OCI-LY1 (cell line): ENCODE data around the gene MPG.
"Not testable (repeated sequence)": the region's sequence is repeated elsewhere in the genome, so short reads cannot be mapped to it uniquely, and the experiment has no call there.

Experiments
- H2AFZ ChIP-seq: fragments of 200-600 bp; sonication (generic), shearing (Covaris generic); 2 replicates; pipeline ENCODE4 v1.6.0; 2014; ENCODE audit warnings: antibody characterized with exemption, mild to moderate bottlenecking, low read length
- H3F3A ChIP-seq: fragments of 200-600 bp; sonication (generic), shearing (Covaris generic); 2 replicates; pipeline ENCODE4 v1.6.0; 2014; ENCODE audit warnings: mild to moderate bottlenecking, antibody characterized with exemption, low read length, moderate library complexity; ENCODE audit not compliant: insufficient read depth
- H3K27ac ChIP-seq: fragments of 200-600 bp; sonication (generic); 2 replicates; pipeline ENCODE4 v1.5.1; 2014; ENCODE audit warnings: low read length, mixed run types, mild to moderate bottlenecking, low read depth; ENCODE audit not compliant: poor library complexity, severe bottlenecking
- H3K27me3 ChIP-seq: fragments of 200-600 bp; sonication (generic); 2 replicates; pipeline ENCODE4 v1.6.0; 2014; ENCODE audit warnings: antibody characterized with exemption, mild to moderate bottlenecking, low read length, moderate library complexity; ENCODE audit not compliant: insufficient read depth
- H3K36me3 ChIP-seq: fragments of 200-600 bp; sonication (generic); 2 replicates; pipeline ENCODE4 v1.6.1; 2014; ENCODE audit warnings: mild to moderate bottlenecking, antibody characterized with exemption, low read length, moderate library complexity, mixed read lengths; ENCODE audit not compliant: insufficient read depth
- H3K4me1 ChIP-seq: fragments of 200-600 bp; sonication (generic); 2 replicates; pipeline ENCODE4 v1.5.1; 2014; ENCODE audit warnings: mild to moderate bottlenecking, low read length, moderate library complexity; ENCODE audit not compliant: insufficient read depth, severe bottlenecking
- H3K4me2 ChIP-seq: fragments of 200-600 bp; sonication (generic), shearing (Covaris generic); 2 replicates; pipeline ENCODE4 v1.6.1; 2014; ENCODE audit warnings: low read length
- H3K4me3 ChIP-seq: fragments of 200-600 bp; sonication (generic); 2 replicates; pipeline ENCODE4 v1.5.1; 2014; ENCODE audit warnings: low read length, low read depth, mild to moderate bottlenecking, mixed read lengths; ENCODE audit not compliant: poor library complexity, severe bottlenecking
- H3K79me2 ChIP-seq: fragments of 200-600 bp; shearing (Covaris generic); 2 replicates; pipeline ENCODE4 v1.6.1; 2016; ENCODE audit warnings: mixed run types, low read length, mixed read lengths; ENCODE audit not compliant: insufficient read depth
- H3K9ac ChIP-seq: fragments of 200-600 bp; sonication (generic), shearing (Covaris generic); 2 replicates; pipeline ENCODE4 v1.6.1; 2014; ENCODE audit warnings: mild to moderate bottlenecking, low read length, mixed read lengths
- H3K9me2 ChIP-seq: fragments of 200-600 bp; sonication (generic), shearing (Covaris generic); 2 replicates; pipeline ENCODE4 v1.6.1; 2014; ENCODE audit warnings: low read depth, mild to moderate bottlenecking, low read length, mixed read lengths
- H3K9me3 ChIP-seq: fragments of 200-600 bp; shearing (Covaris generic); 2 replicates; pipeline ENCODE4 v1.6.1; 2014; ENCODE audit warnings: low read length, mixed read lengths
- H4K20me1 ChIP-seq: fragments of 200-600 bp; sonication (generic), shearing (Covaris generic); 2 replicates; pipeline ENCODE4 v1.6.0; 2016; ENCODE audit warnings: mild to moderate bottlenecking, low read length; ENCODE audit not compliant: insufficient read depth
- CTCF ChIP-seq: fragments of 200-600 bp; sonication (generic), shearing (Covaris generic); IDR thresholded peaks from 2 replicates; pipeline ENCODE4 v1.5.1; 2017; ENCODE audit warnings: mild to moderate bottlenecking, antibody characterized with exemption, low read length, moderate library complexity, mixed read lengths
- EZH2 ChIP-seq: fragments of 200-600 bp; sonication (generic), shearing (Covaris generic); IDR thresholded peaks from 2 replicates; pipeline ENCODE4 v1.8.0; 2017; ENCODE audit warnings: borderline replicate concordance, mixed run types, mild to moderate bottlenecking, antibody characterized with exemption, low read length, moderate library complexity, mixed read lengths

MPG gene

GRCh38 chr16:120756-121155 lies 42.7 kb downstream of the MPG start:
- Histone ChIP-seq H3K27ac (no peak overlapping the region), H4K20me1 (no peaks in the 10 kb centered on the region)

GRCh38 chr16:122361-122760 lies 44.3 kb downstream of the MPG start:
- no peaks in the 10 kb centered on the region for H3F3A ChIP-seq
- no peaks in the 10 kb centered on the region for H3K79me2 ChIP-seq
- TF ChIP-seq EZH2 (no peak), CTCF (no peak)
- H3K27me3 ChIP-seq = no peaks in the 10 kb centered on the region
- no peaks in the 10 kb centered on the region for H4K20me1 ChIP-seq
- no peak overlapping the region for H3K4me3 ChIP-seq
- peaks cover 2% of the 10 kb centered on the region; the same call in 1 of the 2 replicates for H3K36me3 ChIP-seq
- no peak overlapping the region for H3K9ac ChIP-seq
- H3K27ac ChIP-seq = no peak overlapping the region
- H3K9me2 ChIP-seq = no peaks in the 10 kb centered on the region
- peaks cover 4% of the 10 kb centered on the region for H3K4me1 ChIP-seq
- H3K9me3 ChIP-seq = no peaks in the 10 kb centered on the region
- H2AFZ ChIP-seq = no peak overlapping the region
- H3K4me2 ChIP-seq = no peak overlapping the region

More at GRCh38 chr16:120756-121155, 42.7 kb downstream of the MPG start:
- Histone ChIP-seq H3K9me2 (no peaks in the 10 kb centered on the region), H3K27me3 (no peaks in the 10 kb centered on the region), H3K9me3 (no peaks in the 10 kb centered on the region), H3F3A (no peaks in the 10 kb centered on the region), H3K4me3 (no peak overlapping the region), H3K4me2 (no peak overlapping the region), H3K79me2 (no peaks in the 10 kb centered on the region), H3K4me1 (peaks cover 4% of the 10 kb centered on the region), H3K9ac (no peak overlapping the region), H3K36me3 (peaks cover 17% of the 10 kb centered on the region), H2AFZ (no peak overlapping the region)
- TF ChIP-seq CTCF = no peak
- TF ChIP-seq EZH2 = no peak

- not testable (repeated sequence) for H4K20me1 ChIP-seq, H3K27ac ChIP-seq, H3K36me3 ChIP-seq, H3K4me3 ChIP-seq, H3K4me1 ChIP-seq, H3K9me3 ChIP-seq, H3K4me2 ChIP-seq, H3K27me3 ChIP-seq, H2AFZ ChIP-seq, H3K9me2 ChIP-seq, H3K79me2 ChIP-seq, H3K9ac ChIP-seq, H3F3A ChIP-seq
These were observed 45.7 kb downstream of the MPG start for GRCh38 chr16:123558-124350.

GRCh38 chr16:125011-125410 lies 47.0 kb downstream of the MPG start:
- H3K9me2 ChIP-seq = no peaks in the 10 kb centered on the region
- H3F3A ChIP-seq = no peaks in the 10 kb centered on the region
- H2AFZ ChIP-seq = no peak overlapping the region
- peaks cover 5% of the 10 kb centered on the region for H3K4me1 ChIP-seq
- no peaks in the 10 kb centered on the region for H3K9me3 ChIP-seq
- TF ChIP-seq EZH2 (no peak), CTCF (no peak)
- H3K9ac ChIP-seq = no peak overlapping the region
- no peaks in the 10 kb centered on the region for H3K27me3 ChIP-seq
- no peak overlapping the region for H3K4me2 ChIP-seq
- H3K36me3 ChIP-seq = no peaks in the 10 kb centered on the region
- H3K4me3 ChIP-seq = no peak overlapping the region
- no peaks in the 10 kb centered on the region for H4K20me1 ChIP-seq
- no peaks in the 10 kb centered on the region for H3K79me2 ChIP-seq
- H3K27ac ChIP-seq = no peak overlapping the region
